C4-2B (cell line): ENCODE measurements around the gene PTF1A.

ENCODE experiments used
- H3K27ac ChIP-seq: fragments of 450-650 bp; 2 replicates; pipeline ENCODE4 v1.5.1; 2017
- CTCF ChIP-seq: fragments of 450-650 bp; conservative IDR thresholded peaks from 2 replicates; pipeline ENCODE4 v1.5.1; 2017; ENCODE audit warnings: mild to moderate bottlenecking
- ZFX ChIP-seq: fragments of 450-650 bp; IDR thresholded peaks from 2 replicates; pipeline ENCODE4 v1.6.1; 2017

PTF1A gene

GRCh38 chr10:23172429-23173213 is 19.5 kb upstream of the PTF1A start:
- H3K27ac ChIP-seq = no peak overlapping the region
- TF ChIP-seq ZFX (no peak), CTCF (no peak)

GRCh38 chr10:23173214-23174073 is 18.7 kb upstream of the PTF1A start:
- no peak overlapping the region for H3K27ac ChIP-seq
- TF ChIP-seq CTCF = no peak
- no peak for TF ChIP-seq ZFX

- TF ChIP-seq CTCF (no peak), ZFX (no peak)
- H3K27ac ChIP-seq = no peak overlapping the region
Observed at GRCh38 chr10:23174074-23174976, 17.8 kb upstream of the PTF1A start.

GRCh38 chr10:23174977-23175512 is 17.1 kb upstream of the PTF1A start:
- H3K27ac ChIP-seq = no peak overlapping the region
- no peak for TF ChIP-seq CTCF
- TF ChIP-seq ZFX = no peak

GRCh38 chr10:23186178-23186577 is 5.9 kb upstream of the PTF1A start:
- no peak overlapping the region for H3K27ac ChIP-seq
- TF ChIP-seq ZFX (no peak), CTCF (no peak)

GRCh38 chr10:23186697-23187096 is 5.4 kb upstream of the PTF1A start:
- H3K27ac ChIP-seq = no peak overlapping the region
- no peak for TF ChIP-seq ZFX
- TF ChIP-seq CTCF = no peak
